Suprapubic skin (tissue), 4 donors: Measurements from ENCODE around the gene C1QTNF8. TPM values are rescaled to one million over a fixed set of nuclear protein-coding genes. Genes with fewer than 3 reads are reported as not detected.

Experiments
- DNase-seq, 2 donors: peaks; one replicate each; pipeline ENCODE4 v3.0.0-alpha.2; 2019; ENCODE audit warnings: low spot score in 2 of 2
- H3K27ac ChIP-seq: fragments of 200-600 bp; sonication (generic); one replicate; pipeline ENCODE4 v1.5.1; 2019
- H3K27me3 ChIP-seq: fragments of 200-600 bp; sonication (generic); one replicate; pipeline ENCODE4 v1.5.1; 2019
- H3K36me3 ChIP-seq: fragments of 200-600 bp; sonication (generic); one replicate; pipeline ENCODE4 v1.5.1; 2019
- H3K4me1 ChIP-seq: fragments of 200-600 bp; sonication (generic); one replicate; pipeline ENCODE4 v1.5.1; 2019
- H3K4me3 ChIP-seq: fragments of 200-600 bp; sonication (generic); one replicate; pipeline ENCODE4 v1.5.1; 2019; ENCODE audit warnings: mild to moderate bottlenecking
- H3K9me3 ChIP-seq: fragments of 200-600 bp; sonication (generic); one replicate; pipeline ENCODE4 v1.5.1; 2019
- EP300 ChIP-seq: sonication (generic); formaldehyde crosslinking; IDR thresholded peaks from one replicate; pipeline ENCODE4 v1.6.1; 2017; ENCODE audit warnings: antibody characterized with exemption
- POLR2A ChIP-seq, 2 donors: fragments of 450-650 bp; IDR thresholded peaks; one replicate each; pipeline ENCODE4 v1.6.1; 2017; ENCODE audit warnings: antibody characterized with exemption in 2 of 2, mild to moderate bottlenecking in 2 of 2, moderate library complexity in 2 of 2
- POLR2AphosphoS5 ChIP-seq, 3 donors: sonication (generic); formaldehyde crosslinking; IDR thresholded peaks; one replicate each; pipeline ENCODE4 v1.6.1; 2017; ENCODE audit warnings: antibody characterized with exemption in 3 of 3
- WGBS: methylation state at CpG from one replicate; pipeline ENCODE4 v1.1.5; 2018; 5-methylcytosine and 5-hydroxymethylcytosine counted together
- total RNA-seq, 4 donors: library from RNA; depleted of rRNA; stranded (reverse); fragments of >200 nt; gene quantifications; one replicate each; pipeline ENCODE4 v1.1.0, GENCODE V29; 2016
- TF ChIP-seq, protein P1 (sequence below), 2 donors: fragments of 200-600 bp in 1 of 2; fragments of 450-650 bp in 1 of 2; sonication (generic) in 1 of 2; IDR thresholded peaks; one replicate each; pipeline ENCODE4 v1.5.1; 2016 to 2019; ENCODE audit warnings: antibody characterized with exemption in 2 of 2, mild to moderate bottlenecking in 1 of 2, moderate library complexity in 1 of 2

Gene C1QTNF8
- total RNA-seq, 4 donors from 2014 or later, result not detected

DNA sequence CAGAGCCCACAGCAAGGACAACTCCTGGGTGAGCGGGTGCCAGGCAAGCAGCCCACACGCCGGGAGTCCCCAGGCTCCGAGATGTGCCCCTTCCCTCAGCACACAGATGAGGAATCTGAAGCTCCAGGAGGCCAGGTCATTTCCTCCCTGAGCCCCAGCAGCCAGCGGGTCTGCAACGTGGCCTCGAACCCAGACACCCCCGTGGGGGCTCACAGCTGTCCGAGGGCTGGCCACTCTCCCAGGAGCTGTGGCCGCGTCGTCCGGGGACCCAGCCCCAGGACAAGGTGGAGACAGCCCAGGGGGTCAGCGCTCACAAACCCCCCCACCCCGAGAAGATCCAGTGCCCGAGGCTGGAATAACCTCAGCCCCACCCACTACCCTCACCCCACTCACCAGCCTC is 17.4 kb upstream of the C1QTNF8 start:
- DNase-seq, result no peak
- H3K4me3 ChIP-seq, result no peak overlapping the region
- H3K27ac ChIP-seq, result no peak overlapping the region
- peaks cover 8% of the 10 kb centered on the region for H3K4me1 ChIP-seq
- H3K27me3 ChIP-seq, result peaks cover 97% of the 10 kb centered on the region
- 76% methylated on average over 11 of the region's 16 CpGs for WGBS
- TF ChIP-seq EP300, result no peak
- TF ChIP-seq POLR2A (IDR thresholded peaks at IDR 0.05), result no peak
- no peak for TF ChIP-seq POLR2AphosphoS5 (IDR thresholded peaks at IDR 0.05)
- TF ChIP-seq, protein P1, sequence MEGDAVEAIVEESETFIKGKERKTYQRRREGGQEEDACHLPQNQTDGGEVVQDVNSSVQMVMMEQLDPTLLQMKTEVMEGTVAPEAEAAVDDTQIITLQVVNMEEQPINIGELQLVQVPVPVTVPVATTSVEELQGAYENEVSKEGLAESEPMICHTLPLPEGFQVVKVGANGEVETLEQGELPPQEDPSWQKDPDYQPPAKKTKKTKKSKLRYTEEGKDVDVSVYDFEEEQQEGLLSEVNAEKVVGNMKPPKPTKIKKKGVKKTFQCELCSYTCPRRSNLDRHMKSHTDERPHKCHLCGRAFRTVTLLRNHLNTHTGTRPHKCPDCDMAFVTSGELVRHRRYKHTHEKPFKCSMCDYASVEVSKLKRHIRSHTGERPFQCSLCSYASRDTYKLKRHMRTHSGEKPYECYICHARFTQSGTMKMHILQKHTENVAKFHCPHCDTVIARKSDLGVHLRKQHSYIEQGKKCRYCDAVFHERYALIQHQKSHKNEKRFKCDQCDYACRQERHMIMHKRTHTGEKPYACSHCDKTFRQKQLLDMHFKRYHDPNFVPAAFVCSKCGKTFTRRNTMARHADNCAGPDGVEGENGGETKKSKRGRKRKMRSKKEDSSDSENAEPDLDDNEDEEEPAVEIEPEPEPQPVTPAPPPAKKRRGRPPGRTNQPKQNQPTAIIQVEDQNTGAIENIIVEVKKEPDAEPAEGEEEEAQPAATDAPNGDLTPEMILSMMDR (IDR thresholded peaks at IDR 0.05), result no peak
- no peaks in the 10 kb centered on the region for H3K36me3 ChIP-seq
- no peaks in the 10 kb centered on the region for H3K9me3 ChIP-seq

DNA sequence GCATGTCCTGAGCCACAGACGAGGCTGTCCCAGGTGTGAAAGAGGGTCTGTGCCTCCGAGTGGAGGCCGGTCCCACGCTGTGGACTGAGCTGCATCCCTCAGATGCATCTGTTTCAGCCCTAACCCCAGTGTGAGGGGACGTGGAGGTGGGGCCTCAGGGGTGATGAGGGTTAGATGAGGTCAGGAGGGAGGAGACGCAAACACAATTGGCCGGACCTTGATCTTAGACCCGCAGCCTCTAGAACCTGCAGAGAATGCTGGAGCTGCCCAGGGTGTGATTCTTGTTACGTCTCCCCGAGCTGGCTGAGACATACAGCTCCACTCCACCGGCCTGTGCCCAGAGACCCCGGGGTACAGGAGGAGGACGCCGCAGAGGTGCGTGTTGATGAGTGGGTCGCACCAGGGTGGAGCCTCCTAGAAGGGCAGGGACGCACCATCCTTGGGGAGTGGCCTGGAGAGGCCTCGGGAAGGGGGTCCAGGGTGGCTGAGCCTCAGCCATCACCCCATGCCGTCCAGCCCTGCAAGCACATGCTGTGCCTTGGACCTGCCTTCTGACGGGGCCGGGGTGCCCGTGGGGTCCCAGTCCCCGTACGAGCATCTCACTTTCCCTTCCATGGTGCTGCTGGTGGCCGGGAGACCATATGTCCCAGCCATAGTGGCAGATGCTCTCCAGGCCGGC is 16.6 kb upstream of the C1QTNF8 start:
- Histone ChIP-seq H3K27ac (no peak overlapping the region), H3K36me3 (no peaks in the 10 kb centered on the region), H3K4me1 (peaks cover 9% of the 10 kb centered on the region), H3K27me3 (peaks cover 97% of the 10 kb centered on the region), H3K4me3 (no peak overlapping the region), H3K9me3 (no peaks in the 10 kb centered on the region)
- DNase-seq, result no peak
- no peak for TF ChIP-seq POLR2AphosphoS5 (IDR thresholded peaks at IDR 0.05)
- TF ChIP-seq, protein P1 (IDR thresholded peaks at IDR 0.05), result no peak
- no peak for TF ChIP-seq EP300
- no peak for TF ChIP-seq POLR2A (IDR thresholded peaks at IDR 0.05)
- WGBS, result 71% methylated on average over 19 of the region's 26 CpGs

- Histone ChIP-seq H3K27me3 (peaks cover 97% of the 10 kb centered on the region), H3K4me1 (peaks cover 9% of the 10 kb centered on the region), H3K36me3 (no peaks in the 10 kb centered on the region), H3K27ac (no peak overlapping the region), H3K4me3 (no peak overlapping the region), H3K9me3 (no peaks in the 10 kb centered on the region)
- no peak for DNase-seq
- 36% methylated on average over 8 of the region's 19 CpGs for WGBS
- TF ChIP-seq EP300, result no peak
- TF ChIP-seq, protein P1 (IDR thresholded peaks at IDR 0.05), result no peak
- no peak for TF ChIP-seq POLR2A (IDR thresholded peaks at IDR 0.05)
Measured at GRCh38 chr16:1109648-1110047, 13.6 kb upstream of the C1QTNF8 start.

- H3K27ac ChIP-seq, result no peak overlapping the region
- no peaks in the 10 kb centered on the region for H3K9me3 ChIP-seq
- no peak overlapping the region for H3K4me3 ChIP-seq
- peaks cover 9% of the 10 kb centered on the region for H3K4me1 ChIP-seq
- TF ChIP-seq POLR2AphosphoS5 (IDR thresholded peaks at IDR 0.05), result no peak
- TF ChIP-seq, protein P1 (IDR thresholded peaks at IDR 0.05), result no peak
- TF ChIP-seq EP300, result no peak
- TF ChIP-seq POLR2A (IDR thresholded peaks at IDR 0.05), result no peak
- peaks cover 99% of the 10 kb centered on the region for H3K27me3 ChIP-seq
- H3K36me3 ChIP-seq, result no peaks in the 10 kb centered on the region
- WGBS, result 41% methylated on average over 24 of the region's 42 CpGs
- no peak for DNase-seq
Measured at GRCh38 chr16:1108299-1109252, 12.5 kb upstream of the C1QTNF8 start.

DNA sequence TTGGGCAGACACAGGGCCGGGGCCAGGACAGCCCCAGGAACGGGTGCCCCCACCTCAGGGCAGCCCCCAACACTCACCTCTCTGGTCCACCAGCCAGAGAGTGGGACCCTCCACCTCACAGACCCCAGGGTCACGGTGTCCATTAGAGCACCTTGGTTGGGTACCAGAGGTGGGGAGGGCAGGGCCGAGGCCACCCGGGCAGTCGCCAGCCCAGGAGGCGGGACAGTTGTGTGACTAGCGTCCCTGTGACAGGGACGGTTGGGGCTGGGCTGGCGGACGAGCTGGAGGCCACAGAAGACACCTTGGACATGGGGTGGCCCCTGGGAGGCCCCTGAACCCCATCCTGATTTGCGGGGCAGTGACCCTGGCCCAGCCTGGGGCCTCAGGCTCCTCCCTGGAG is 11.7 kb upstream of the C1QTNF8 start:
- Histone ChIP-seq H3K4me1 (peaks cover 16% of the 10 kb centered on the region), H3K9me3 (no peaks in the 10 kb centered on the region), H3K36me3 (no peaks in the 10 kb centered on the region), H3K27me3 (peaks cover 99% of the 10 kb centered on the region), H3K27ac (no peak overlapping the region), H3K4me3 (no peak overlapping the region)
- no CpG with 5 or more reads among the region's 12 CpGs for WGBS
- no peak for TF ChIP-seq EP300
- TF ChIP-seq, protein P1 (IDR thresholded peaks at IDR 0.05), result no peak
- DNase-seq, result no peak
